Mesenchymal stem cell (in vitro differentiated cells and primary cell): ENCODE results near the gene KLK14.

Source experiments
- DNase-seq: peaks from one replicate; pipeline ENCODE4 v3.0.0-alpha.2; 2013
- H2AFZ ChIP-seq: one replicate; pipeline ENCODE4 v1.6.1; 2013; ENCODE audit warnings: low read depth, mild to moderate bottlenecking, control low read depth, inconsistent platforms, low read length, moderate library complexity
- H2AK5ac ChIP-seq: 2 replicates; pipeline ENCODE4 v1.6.1; 2013; ENCODE audit warnings: low read length, moderate library complexity, mild to moderate bottlenecking, inconsistent platforms; ENCODE audit not compliant: severe bottlenecking
- H2BK120ac ChIP-seq: one replicate; pipeline ENCODE4 v1.6.1; 2013; ENCODE audit warnings: low read depth, mild to moderate bottlenecking, inconsistent platforms, low read length, moderate library complexity
- H2BK12ac ChIP-seq, 2 experiments: one replicate each; pipeline ENCODE4 v1.6.1; 2013; ENCODE audit warnings: inconsistent platforms in 2 of 2, low read length in 2 of 2, mild to moderate bottlenecking in 2 of 2, moderate library complexity in 2 of 2, control low read depth in 1 of 2
- H2BK15ac ChIP-seq: one replicate; pipeline ENCODE4 v1.6.1; 2013; ENCODE audit warnings: mild to moderate bottlenecking, low read depth, inconsistent platforms; ENCODE audit not compliant: poor library complexity, severe bottlenecking
- H2BK5ac ChIP-seq: 2 replicates; pipeline ENCODE4 v1.6.1; 2013; ENCODE audit warnings: low read depth, mild to moderate bottlenecking, low read length, control low read depth, inconsistent platforms; ENCODE audit not compliant: poor library complexity, severe bottlenecking
- H3K14ac ChIP-seq, 2 experiments: one replicate each; pipeline ENCODE4 v1.6.1; 2013; ENCODE audit warnings: inconsistent platforms in 2 of 2, low read length in 2 of 2, control low read depth in 1 of 2, mild to moderate bottlenecking in 1 of 2, moderate library complexity in 1 of 2
- H3K18ac ChIP-seq, 2 experiments: one replicate each; pipeline ENCODE4 v1.6.1; 2013; ENCODE audit warnings: inconsistent platforms in 2 of 2, low read length in 2 of 2, control low read depth in 1 of 2, low read depth in 1 of 2, mild to moderate bottlenecking in 1 of 2
- H3K23ac ChIP-seq, 2 experiments: one replicate each; pipeline ENCODE4 v1.6.1; 2013; ENCODE audit warnings: inconsistent platforms in 2 of 2, low read length in 2 of 2, mild to moderate bottlenecking in 2 of 2, moderate library complexity in 2 of 2, control low read depth in 1 of 2
- H3K27ac ChIP-seq: 2 replicates; pipeline ENCODE4 v1.5.1; 2013; ENCODE audit warnings: mild to moderate bottlenecking, moderate library complexity, low read length, control low read depth, inconsistent platforms; ENCODE audit not compliant: poor library complexity, severe bottlenecking
- H3K27me3 ChIP-seq, 2 experiments: 2 replicates each; pipeline versions ENCODE4 v1.6.1 to v1.7.0; 2013; ENCODE audit warnings: low read length in 2 of 2, mild to moderate bottlenecking in 2 of 2, moderate library complexity in 2 of 2, control low read depth in 1 of 2, inconsistent platforms in 1 of 2; ENCODE audit not compliant: control insufficient read depth in 1 of 2, insufficient read depth in 1 of 2
- H3K36me3 ChIP-seq, 2 experiments: 2 replicates each; pipeline versions ENCODE4 v1.6.1 to v1.7.0; 2013; ENCODE audit warnings: low read length in 2 of 2, control low read depth in 1 of 2, inconsistent platforms in 1 of 2, low read depth in 1 of 2, mild to moderate bottlenecking in 1 of 2; ENCODE audit not compliant: insufficient read depth in 2 of 2, control insufficient read depth in 1 of 2
- H3K4ac ChIP-seq, 2 experiments: one replicate each; pipeline ENCODE4 v1.6.1; 2013; ENCODE audit warnings: inconsistent platforms in 2 of 2, low read length in 2 of 2, mild to moderate bottlenecking in 2 of 2, moderate library complexity in 2 of 2, control low read depth in 1 of 2, low read depth in 1 of 2
- H3K4me1 ChIP-seq: 2 replicates; pipeline ENCODE4 v1.6.1; 2013; ENCODE audit warnings: low read depth, low read length, control low read depth; ENCODE audit not compliant: control insufficient read depth, insufficient read depth
- H3K4me2 ChIP-seq: 2 replicates; pipeline ENCODE4 v1.6.1; 2013; ENCODE audit warnings: low read length, mild to moderate bottlenecking, inconsistent platforms; ENCODE audit not compliant: poor library complexity, severe bottlenecking
- H3K4me3 ChIP-seq, 2 experiments: 2 replicates each; pipeline versions ENCODE4 v1.5.1 to v1.7.0; 2013; ENCODE audit warnings: low read length in 2 of 2, mild to moderate bottlenecking in 2 of 2, control low read depth in 1 of 2, low read depth in 1 of 2; ENCODE audit not compliant: insufficient read depth in 1 of 2
- H3K79me1 ChIP-seq: replicated peaks from 2 replicates; pipeline ENCODE4 v1.6.1; 2013; ENCODE audit warnings: mild to moderate bottlenecking, control low read depth, low read length, inconsistent platforms; ENCODE audit not compliant: poor library complexity, severe bottlenecking
- H3K9ac ChIP-seq: 2 replicates; pipeline ENCODE4 v1.7.0; 2013; ENCODE audit warnings: mild to moderate bottlenecking, low read length, moderate library complexity
- H3K9me3 ChIP-seq: 2 replicates; pipeline ENCODE4 v1.7.0; 2013; ENCODE audit warnings: mild to moderate bottlenecking, low read length; ENCODE audit not compliant: control insufficient read depth
- H4K8ac ChIP-seq: one replicate; pipeline ENCODE4 v1.6.1; 2013; ENCODE audit warnings: inconsistent platforms, mild to moderate bottlenecking, low read length, moderate library complexity
- H4K91ac ChIP-seq: one replicate; pipeline ENCODE4 v1.6.1; 2013; ENCODE audit warnings: mild to moderate bottlenecking, low read length, inconsistent platforms
- WGBS: methylation state at CpG from one replicate; pipeline ENCODE4 v1.1.7; 2013; ENCODE audit warnings: mixed read lengths; 5-methylcytosine and 5-hydroxymethylcytosine counted together

Gene KLK14

DNA sequence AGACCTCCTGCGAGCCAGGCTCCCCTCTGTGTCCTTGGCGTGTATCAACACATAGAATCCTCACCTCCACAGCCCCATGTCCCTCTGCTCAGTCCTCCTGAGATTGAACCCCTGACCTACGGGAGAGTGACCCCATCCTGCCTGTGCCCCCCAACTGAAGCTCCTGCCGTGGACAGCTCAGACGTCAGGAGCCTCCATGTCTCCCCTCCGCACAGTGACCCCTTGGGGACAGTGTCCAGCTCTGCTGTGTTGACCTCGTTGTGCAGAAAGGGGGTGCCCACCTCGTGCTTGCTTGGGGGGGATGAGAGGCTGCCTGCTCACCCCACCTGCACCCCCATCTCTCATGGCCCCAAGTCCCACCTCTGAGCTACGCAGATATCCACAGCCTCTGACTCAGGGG, 41.5 kb upstream of the KLK14 start:
- no peak overlapping the region for H3K4me2 ChIP-seq
- DNase-seq = no peak
- H3K23ac ChIP-seq = no peak overlapping the region
- H3K9ac ChIP-seq = no peak overlapping the region
- no peak overlapping the region for H2AFZ ChIP-seq
- no peak overlapping the region for H3K4me3 ChIP-seq
- H3K27me3 ChIP-seq = no peaks in the 10 kb centered on the region
- no peaks in the 10 kb centered on the region for H3K4me1 ChIP-seq
- H3K27ac ChIP-seq = no peak overlapping the region
- no peak overlapping the region for H3K14ac ChIP-seq
- no peak overlapping the region for H4K91ac ChIP-seq
- H3K9me3 ChIP-seq = no peaks in the 10 kb centered on the region
- no peak overlapping the region for H2BK15ac ChIP-seq
- 91% methylated on average over 8 of the region's 9 CpGs for WGBS
- no peak overlapping the region for H2BK120ac ChIP-seq
- no peak overlapping the region for H2AK5ac ChIP-seq
- peak overlapping the region; percentile 2 for H4K8ac ChIP-seq
- H3K79me1 ChIP-seq = no peaks in the 10 kb centered on the region
- H2BK5ac ChIP-seq = no peak overlapping the region
- peak overlapping the region in 1 of 2 experiments; percentile 2 for H3K4ac ChIP-seq
- H3K36me3 ChIP-seq = no peaks in the 10 kb centered on the region
- H3K18ac ChIP-seq = no peak overlapping the region
- H2BK12ac ChIP-seq = peak overlapping the region in 1 of 2 experiments; percentile 31

DNA sequence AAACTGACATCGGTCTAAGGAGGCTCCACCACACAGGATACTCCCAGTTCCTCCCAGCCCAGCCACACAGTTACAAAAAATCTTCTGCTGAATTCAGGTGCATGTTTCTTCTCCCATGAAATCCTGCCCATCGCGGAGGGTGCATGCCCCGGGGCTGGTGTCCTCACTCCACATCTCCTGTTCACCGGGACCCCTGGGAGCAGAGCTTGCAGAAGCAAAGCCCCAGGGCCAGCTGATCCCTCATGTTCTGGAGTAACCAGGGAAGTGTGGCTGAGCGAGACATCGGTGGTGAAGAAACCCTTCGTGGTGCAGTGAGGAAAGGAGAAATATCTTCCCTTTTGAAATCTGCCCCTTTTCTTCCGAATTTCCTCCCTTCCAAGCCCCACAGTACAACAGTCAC, 41.1 kb upstream of the KLK14 start:
- H3K9ac ChIP-seq = no peak overlapping the region
- H2AK5ac ChIP-seq = no peak overlapping the region
- peak overlapping the region in 1 of 2 experiments; percentile 31 for H2BK12ac ChIP-seq
- H3K27ac ChIP-seq = no peak overlapping the region
- no peak overlapping the region for H2BK5ac ChIP-seq
- peak overlapping the region; percentile 72 for H4K91ac ChIP-seq
- DNase-seq = no peak
- no peak overlapping the region for H3K4me2 ChIP-seq
- H3K79me1 ChIP-seq = no peaks in the 10 kb centered on the region
- WGBS = 79% methylated on average over 9 of the region's 9 CpGs
- H3K18ac ChIP-seq = no peak overlapping the region
- no peak overlapping the region for H3K4ac ChIP-seq
- no peaks in the 10 kb centered on the region for H3K4me1 ChIP-seq
- no peak overlapping the region for H3K4me3 ChIP-seq
- no peaks in the 10 kb centered on the region for H3K9me3 ChIP-seq
- no peak overlapping the region for H3K23ac ChIP-seq
- no peaks in the 10 kb centered on the region for H3K36me3 ChIP-seq
- H2BK120ac ChIP-seq = no peak overlapping the region
- no peaks in the 10 kb centered on the region for H3K27me3 ChIP-seq
- no peak overlapping the region for H3K14ac ChIP-seq
- H2AFZ ChIP-seq = no peak overlapping the region
- H4K8ac ChIP-seq = peak overlapping the region; percentile 2
- H2BK15ac ChIP-seq = no peak overlapping the region

DNA sequence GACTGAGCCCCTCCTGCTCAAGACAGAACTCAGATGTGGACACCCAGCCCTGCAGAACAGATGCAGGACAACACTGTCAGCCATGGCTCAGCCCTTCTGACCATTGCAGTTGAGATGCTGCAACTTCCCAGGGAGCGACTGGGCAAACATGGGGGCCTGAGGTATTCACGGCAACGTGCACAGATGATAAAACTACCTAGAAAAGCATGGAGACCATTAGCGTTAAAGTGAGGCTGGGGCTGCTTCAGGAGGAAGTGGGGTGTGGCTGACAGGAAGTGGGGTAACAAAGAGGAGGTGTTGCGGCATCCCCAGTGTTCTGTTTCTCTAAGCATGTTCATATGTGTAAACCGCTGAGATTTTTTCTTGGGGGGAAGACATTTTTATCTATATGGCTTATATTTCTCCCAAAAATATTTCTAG, 40.7 kb upstream of the KLK14 start:
- 70% methylated on average over 4 of the region's 6 CpGs for WGBS
- no peaks in the 10 kb centered on the region for H3K9me3 ChIP-seq
- no peak overlapping the region for H3K4me2 ChIP-seq

DNA sequence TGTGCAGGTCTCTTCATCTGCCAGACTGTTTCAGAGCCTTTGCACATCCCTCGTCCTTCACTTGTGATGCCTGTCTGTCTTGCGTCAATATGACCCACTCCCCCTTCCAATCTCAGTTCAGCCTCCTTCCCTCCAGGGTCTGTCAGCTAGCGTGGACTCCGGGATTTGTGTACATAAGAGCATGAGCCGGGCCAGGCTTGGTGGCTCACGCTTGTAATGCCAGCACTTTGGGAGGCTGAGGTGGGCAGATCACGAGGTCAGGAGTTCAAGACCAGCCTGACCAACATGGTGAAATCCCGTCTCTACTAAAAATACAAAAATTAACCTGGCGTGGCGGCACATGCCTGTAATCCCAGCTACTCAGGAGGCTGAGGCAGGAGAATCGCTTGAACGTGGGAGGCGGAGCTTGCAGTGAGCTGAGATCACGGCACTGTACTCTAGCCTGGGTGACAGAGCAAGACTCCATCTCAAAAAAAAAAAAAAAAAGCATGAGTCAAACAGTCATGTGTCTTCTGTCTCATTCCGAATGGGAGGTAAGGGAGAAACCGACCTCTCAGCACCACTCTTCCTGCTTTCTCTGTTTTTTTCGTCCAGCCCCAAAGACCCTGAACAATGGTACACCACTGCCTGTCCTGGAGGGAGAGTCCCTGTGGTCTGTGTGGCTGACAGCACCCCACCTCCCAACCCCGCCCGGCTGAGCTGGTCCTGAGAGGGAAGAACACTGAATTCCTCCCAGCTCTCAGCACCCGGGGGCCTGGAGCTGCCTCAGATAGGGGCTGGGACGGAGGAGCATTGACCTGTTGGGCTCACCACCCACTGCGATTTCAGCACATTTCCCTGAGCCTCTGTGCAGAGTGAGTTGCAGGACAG, 39.7 kb upstream of the KLK14 start:
- no peak overlapping the region for H2BK5ac ChIP-seq
- whole genome bisulfite sequencing = 84% methylated on average over 21 of the region's 22 CpGs

More for the DNA sequence above, 40.7 kb upstream of the KLK14 start:
- Histone ChIP-seq H3K4ac (no peak overlapping the region), H3K36me3 (no peaks in the 10 kb centered on the region), H3K27ac (no peak overlapping the region), H3K4me3 (no peak overlapping the region), H2BK5ac (no peak overlapping the region), H4K8ac (no peak overlapping the region), H2BK120ac (no peak overlapping the region), H3K27me3 (no peaks in the 10 kb centered on the region), H2AFZ (no peak overlapping the region), H4K91ac (no peak overlapping the region), H2BK15ac (no peak overlapping the region), H3K18ac (peak overlapping the region in 1 of 2 experiments; percentile 23), H3K9ac (no peak overlapping the region), H3K79me1 (no peaks in the 10 kb centered on the region), H2AK5ac (no peak overlapping the region), H3K4me1 (no peaks in the 10 kb centered on the region), H2BK12ac (no peak overlapping the region), H3K14ac (no peak overlapping the region), H3K23ac (no peak overlapping the region)
- no peak for DNase-seq

More for the DNA sequence above, 39.7 kb upstream of the KLK14 start:
- H3K4me2 ChIP-seq = no peak overlapping the region
- no peak overlapping the region for H3K23ac ChIP-seq
- H3K4me3 ChIP-seq = peak overlapping the region in 1 of 2 experiments; percentile 37
- peak overlapping the region; percentile 82 for H3K9ac ChIP-seq
- H3K18ac ChIP-seq = peak overlapping the region; percentile 1 to 5
- peak overlapping the region; percentile 27 for H4K8ac ChIP-seq
- no peak overlapping the region for H2AFZ ChIP-seq
- H3K14ac ChIP-seq = no peak overlapping the region
- peak; percentile 48 for DNase-seq
- peak overlapping the region; percentile 36 for H4K91ac ChIP-seq
- H3K79me1 ChIP-seq = no peaks in the 10 kb centered on the region
- no peak overlapping the region for H2AK5ac ChIP-seq
- no peak overlapping the region for H2BK120ac ChIP-seq
- no peak overlapping the region for H3K27ac ChIP-seq
- H2BK12ac ChIP-seq = peak overlapping the region in 1 of 2 experiments; percentile 84
- H3K4ac ChIP-seq = peak overlapping the region; percentile 54 to 69
- H2BK15ac ChIP-seq = no peak overlapping the region
- no peaks in the 10 kb centered on the region for H3K36me3 ChIP-seq
- no peaks in the 10 kb centered on the region for H3K9me3 ChIP-seq
- H3K4me1 ChIP-seq = no peaks in the 10 kb centered on the region
- H3K27me3 ChIP-seq = peaks cover 0 to 2% of the 10 kb centered on the region in 2 experiments
